Uterus (tissue), 2 donors: Measurements from ENCODE around the gene FIBCD1.

Source experiments
- POLR2A ChIP-seq, 2 donors: fragments of 450-650 bp; IDR thresholded peaks; one replicate each; pipeline ENCODE4 v1.6.1; 2016; ENCODE audit warnings: antibody characterized with exemption in 2 of 2, mild to moderate bottlenecking in 1 of 2, moderate library complexity in 1 of 2
- TF ChIP-seq, protein P1 (sequence below), 4 experiments: fragments of 200-600 bp in 2 of 4; fragments of 450-650 bp in 2 of 4; sonication (generic) in 2 of 4; IDR thresholded peaks; one replicate each; pipeline ENCODE4 v1.5.1; 2016 to 2019; ENCODE audit warnings: antibody characterized with exemption in 4 of 4, mild to moderate bottlenecking in 2 of 4, moderate library complexity in 1 of 4

DNA sequence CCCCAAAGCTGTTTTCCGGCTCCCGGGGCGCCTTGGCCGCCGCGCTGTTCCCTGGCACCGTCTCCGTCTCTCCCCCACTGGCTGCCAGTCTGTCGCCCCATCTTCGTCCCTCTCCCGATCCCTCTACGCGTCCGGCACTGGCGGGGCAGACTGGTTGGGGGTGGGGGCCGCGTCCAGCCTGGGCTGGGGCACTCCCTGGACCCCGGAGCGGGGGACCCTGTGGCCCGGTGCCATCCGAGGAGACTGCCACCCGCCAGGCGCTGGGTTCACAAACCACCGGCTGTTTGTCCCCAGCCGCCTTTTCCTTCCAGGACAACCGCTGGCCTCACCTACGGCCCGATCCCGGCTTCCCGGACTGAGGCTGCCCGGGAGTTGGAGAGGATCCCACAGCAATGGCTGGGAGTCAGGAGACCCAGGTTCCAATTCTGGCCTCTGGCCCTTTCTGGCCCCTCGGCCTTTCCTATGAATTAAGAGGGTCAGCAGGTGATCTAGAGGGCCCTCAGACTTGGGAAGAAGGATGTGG is 1.0 kb upstream of the FIBCD1 start:
- TF ChIP-seq, protein P1, sequence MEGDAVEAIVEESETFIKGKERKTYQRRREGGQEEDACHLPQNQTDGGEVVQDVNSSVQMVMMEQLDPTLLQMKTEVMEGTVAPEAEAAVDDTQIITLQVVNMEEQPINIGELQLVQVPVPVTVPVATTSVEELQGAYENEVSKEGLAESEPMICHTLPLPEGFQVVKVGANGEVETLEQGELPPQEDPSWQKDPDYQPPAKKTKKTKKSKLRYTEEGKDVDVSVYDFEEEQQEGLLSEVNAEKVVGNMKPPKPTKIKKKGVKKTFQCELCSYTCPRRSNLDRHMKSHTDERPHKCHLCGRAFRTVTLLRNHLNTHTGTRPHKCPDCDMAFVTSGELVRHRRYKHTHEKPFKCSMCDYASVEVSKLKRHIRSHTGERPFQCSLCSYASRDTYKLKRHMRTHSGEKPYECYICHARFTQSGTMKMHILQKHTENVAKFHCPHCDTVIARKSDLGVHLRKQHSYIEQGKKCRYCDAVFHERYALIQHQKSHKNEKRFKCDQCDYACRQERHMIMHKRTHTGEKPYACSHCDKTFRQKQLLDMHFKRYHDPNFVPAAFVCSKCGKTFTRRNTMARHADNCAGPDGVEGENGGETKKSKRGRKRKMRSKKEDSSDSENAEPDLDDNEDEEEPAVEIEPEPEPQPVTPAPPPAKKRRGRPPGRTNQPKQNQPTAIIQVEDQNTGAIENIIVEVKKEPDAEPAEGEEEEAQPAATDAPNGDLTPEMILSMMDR (IDR thresholded peaks at IDR 0.05): no peak
- TF ChIP-seq POLR2A (IDR thresholded peaks at IDR 0.05): no peak
